ENCODE results near the gene PTCD1. TPM values are rescaled to one million over a fixed set of nuclear protein-coding genes. Genes with fewer than 3 reads are reported as not detected.
A peak's percentile ranks its signal among the peaks of the same experiment; 100 is the strongest.
"Not testable (repeated sequence)": the region's sequence is repeated elsewhere in the genome, so short reads cannot be mapped to it uniquely, and the experiment has no call there.

PTCD1 gene
- total and polyA plus RNA-seq, 9 of the 15 experiments (the other 6 are each of a cell fraction or from before 2014, with no cell fraction given), result 0.46 to 17.1 (median 6.2) TPM

GRCh38 chr7:99415513-99416127 is 23.0 kb downstream of the PTCD1 start:
- intact Hi-C loops (cut with micrococcal nuclease); FAIRE-seq; H3K9ac ChIP-seq (ENCODE audit: insufficient read depth in 1 of 2, low read depth in 2 of 2, low read length in 2 of 2); H3K27ac ChIP-seq (ENCODE audit: extremely low read depth, low read depth, low read length); H2AFZ ChIP-seq (ENCODE audit: low read depth, low read length); H3K27me3 ChIP-seq (ENCODE audit: control insufficient read depth in 2 of 2, insufficient read depth in 2 of 2, low read length in 2 of 2); CTCF ChIA-PET (ENCODE audit: low intra/inter-chr PET ratio); in situ Hi-C loops (cut with MboI); H3K9me3 ChIP-seq (replicated peaks; ENCODE audit: control insufficient read depth, insufficient read depth, low read depth, low read length); H3K9me1 ChIP-seq (ENCODE audit: control insufficient read depth, insufficient read depth, low read length); H4K20me1 ChIP-seq (replicated peaks; ENCODE audit: control insufficient read depth, insufficient read depth, low read length); ATAC-seq; BruUV-seq (replicated peaks); H3K4me2 ChIP-seq (ENCODE audit: insufficient read depth, low read length); H3K4me3 ChIP-seq; TF ChIP-seq REST (CRISPR knock-in tag; IDR thresholded peaks at IDR 0.05; ENCODE audit: low read depth): not testable (repeated sequence)
- Histone ChIP-seq H3K79me2 (ENCODE audit: control insufficient read depth, insufficient read depth, low read length) (peaks cover 16% of the 10 kb centered on the region), H3K4me1 (replicated peaks in 1 of 2; ENCODE audit: control insufficient read depth in 2 of 2, insufficient read depth in 2 of 2, low read length in 2 of 2) (peaks cover 2 to 15% of the 10 kb centered on the region in 2 experiments; a peak in 3 of 5 replicates), H3K36me3 (ENCODE audit: control insufficient read depth, insufficient read depth, low read length) (peaks cover 97% of the 10 kb centered on the region)
- WGBS (ENCODE audit: insufficient coverage, low coverage, missing lambda C conversion rate), result 74% methylated on average over 17 of the region's 17 CpGs
- POLR2A ChIA-PET, result interaction anchor here (0.6 to 0.8 kb wide), 2 partner anchors 9 to 16 kb away, joined by 3 read pairs; no protein-coding TSS in a partner anchor
- DNase-seq (ENCODE audit: extremely low read depth in 1 of 4, low spot score in 3 of 4), result peak in 1 of 4 experiments; percentile 51
- TF ChIP-seq KAT7 (CRISPR knock-in tag; IDR thresholded peaks at IDR 0.05; ENCODE audit: borderline replicate concordance) (0 out of 2 replicates have a peak, but pooled peaks have one; percentile 26), SMC3 (conservative IDR thresholded peaks at IDR 0.05; ENCODE audit: insufficient read depth, low read depth, low read length) (peak; percentile 34; the same call in 1 of the 2 replicates), REST (IDR thresholded peaks at IDR 0.05; ENCODE audit: borderline replicate concordance) (0 out of 2 replicates have a peak, but pooled peaks have one; percentile 9), POLR2AphosphoS5 (IDR thresholded peaks at IDR 0.05; ENCODE audit: control insufficient read depth, insufficient read depth, low read depth, low read length) (0 out of 2 replicates have a peak, but pooled peaks have one; percentile 26), RAD21 (CRISPR knock-in tag; conservative IDR thresholded peaks at IDR 0.05 in 1 of 2, IDR thresholded peaks at IDR 0.05 in 1 of 2) (peak; percentile 41 to 66; a peak in 3 of 4 replicates)
- TF ChIP-seq, protein P1, sequence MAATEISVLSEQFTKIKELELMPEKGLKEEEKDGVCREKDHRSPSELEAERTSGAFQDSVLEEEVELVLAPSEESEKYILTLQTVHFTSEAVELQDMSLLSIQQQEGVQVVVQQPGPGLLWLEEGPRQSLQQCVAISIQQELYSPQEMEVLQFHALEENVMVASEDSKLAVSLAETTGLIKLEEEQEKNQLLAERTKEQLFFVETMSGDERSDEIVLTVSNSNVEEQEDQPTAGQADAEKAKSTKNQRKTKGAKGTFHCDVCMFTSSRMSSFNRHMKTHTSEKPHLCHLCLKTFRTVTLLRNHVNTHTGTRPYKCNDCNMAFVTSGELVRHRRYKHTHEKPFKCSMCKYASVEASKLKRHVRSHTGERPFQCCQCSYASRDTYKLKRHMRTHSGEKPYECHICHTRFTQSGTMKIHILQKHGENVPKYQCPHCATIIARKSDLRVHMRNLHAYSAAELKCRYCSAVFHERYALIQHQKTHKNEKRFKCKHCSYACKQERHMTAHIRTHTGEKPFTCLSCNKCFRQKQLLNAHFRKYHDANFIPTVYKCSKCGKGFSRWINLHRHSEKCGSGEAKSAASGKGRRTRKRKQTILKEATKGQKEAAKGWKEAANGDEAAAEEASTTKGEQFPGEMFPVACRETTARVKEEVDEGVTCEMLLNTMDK (IDR thresholded peaks at IDR 0.05; ENCODE audit: borderline replicate concordance, insufficient read depth, low read depth, low read length, poor library complexity, severe bottlenecking), result peak; percentile 18
